RWPE1 (cell line): ENCODE data around the gene ZBTB48.
A peak's percentile ranks its signal among the peaks of the same experiment; 100 is the strongest.
"Not testable (repeated sequence)": the region's sequence is repeated elsewhere in the genome, so short reads cannot be mapped to it uniquely, and the experiment has no call there.

Experiments used
- CTCF ChIA-PET: fragments of 350-600 bp; sonication (Branson Sonifier 250); formaldehyde crosslinking; extraction: SDS; loops from one replicate; lab custom pipeline; 2021; lab: Yijun Ruan, JAX
- POLR2A ChIA-PET: fragments of 400-600 bp; formaldehyde crosslinking; extraction: SDS; loops from one replicate; lab custom pipeline; 2020; ENCODE audit warnings: antibody characterized with exemption; ENCODE audit not compliant: low non-redundant PET; lab: Yijun Ruan, JAX
- DNase-seq: peaks from one replicate; pipeline ENCODE4 v3.0.0; 2012; ENCODE audit warnings: low spot score
- H3K27ac ChIP-seq: fragments of 450-650 bp; 2 replicates; pipeline ENCODE4 v1.5.1; 2017
- TF ChIP-seq, protein P1 (sequence below): fragments of 450-650 bp; conservative IDR thresholded peaks from 2 replicates; pipeline ENCODE4 v1.5.1; 2017; ENCODE audit warnings: low read depth, mild to moderate bottlenecking

The ZBTB48 gene

DNA sequence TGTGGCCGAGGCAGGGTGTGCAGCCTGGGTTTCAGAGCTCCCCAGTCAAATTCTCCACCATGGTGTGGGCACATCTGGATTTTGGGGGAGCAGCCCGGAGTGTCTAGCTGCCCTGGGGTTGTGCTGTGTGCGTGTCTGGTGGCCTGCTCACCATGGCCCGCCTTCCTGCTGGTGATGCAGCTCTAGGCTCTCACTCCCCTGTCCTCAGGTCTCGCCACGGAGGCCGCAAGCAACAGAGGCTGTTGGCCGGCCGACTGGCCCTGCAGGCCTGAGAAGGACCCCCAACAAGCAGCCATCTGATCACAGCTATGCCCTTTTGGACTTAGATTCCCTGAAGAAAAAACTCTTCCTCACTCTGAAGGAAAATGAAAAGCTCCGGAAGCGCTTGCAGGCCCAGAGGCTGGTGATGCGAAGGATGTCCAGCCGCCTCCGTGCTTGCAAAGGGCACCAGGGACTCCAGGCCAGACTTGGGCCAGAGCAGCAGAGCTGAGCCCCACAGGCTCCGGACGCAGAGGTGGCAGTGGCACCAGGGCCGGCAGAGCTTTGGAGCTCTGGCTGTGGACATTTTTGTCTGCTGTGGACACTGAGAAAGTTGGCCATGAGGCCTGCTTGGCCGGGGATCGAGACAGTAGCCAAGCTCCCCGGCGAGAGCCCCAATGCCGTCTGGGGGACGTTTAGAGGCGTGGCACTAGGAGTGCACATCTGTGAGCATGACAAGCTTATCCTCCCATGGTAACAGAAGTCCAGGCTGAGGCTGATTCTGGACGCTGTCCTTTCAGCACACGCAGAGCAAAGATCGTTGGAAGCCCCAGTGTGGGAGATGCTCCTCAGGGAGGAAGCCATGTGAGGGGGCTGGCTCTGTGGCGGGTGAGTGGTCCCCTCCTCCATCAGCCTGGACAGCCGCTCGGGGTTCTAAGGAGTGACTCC lies 53.1 kb downstream of the ZBTB48 start:
- ChIA-PET CTCF (interaction anchor here (0.6 to 1.3 kb wide), 2 partner anchors 14 to 428 kb away, joined by 3 read pairs; no protein-coding TSS in a partner anchor), POLR2A (interaction anchor here (0.6 kb wide), 1 partner anchor 18 kb away, joined by 4 read pairs; no protein-coding TSS in a partner anchor)
- TF ChIP-seq, protein P1, sequence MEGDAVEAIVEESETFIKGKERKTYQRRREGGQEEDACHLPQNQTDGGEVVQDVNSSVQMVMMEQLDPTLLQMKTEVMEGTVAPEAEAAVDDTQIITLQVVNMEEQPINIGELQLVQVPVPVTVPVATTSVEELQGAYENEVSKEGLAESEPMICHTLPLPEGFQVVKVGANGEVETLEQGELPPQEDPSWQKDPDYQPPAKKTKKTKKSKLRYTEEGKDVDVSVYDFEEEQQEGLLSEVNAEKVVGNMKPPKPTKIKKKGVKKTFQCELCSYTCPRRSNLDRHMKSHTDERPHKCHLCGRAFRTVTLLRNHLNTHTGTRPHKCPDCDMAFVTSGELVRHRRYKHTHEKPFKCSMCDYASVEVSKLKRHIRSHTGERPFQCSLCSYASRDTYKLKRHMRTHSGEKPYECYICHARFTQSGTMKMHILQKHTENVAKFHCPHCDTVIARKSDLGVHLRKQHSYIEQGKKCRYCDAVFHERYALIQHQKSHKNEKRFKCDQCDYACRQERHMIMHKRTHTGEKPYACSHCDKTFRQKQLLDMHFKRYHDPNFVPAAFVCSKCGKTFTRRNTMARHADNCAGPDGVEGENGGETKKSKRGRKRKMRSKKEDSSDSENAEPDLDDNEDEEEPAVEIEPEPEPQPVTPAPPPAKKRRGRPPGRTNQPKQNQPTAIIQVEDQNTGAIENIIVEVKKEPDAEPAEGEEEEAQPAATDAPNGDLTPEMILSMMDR, result no peak
- no peak for DNase-seq
- peak overlapping the region; percentile 53 for H3K27ac ChIP-seq

DNA sequence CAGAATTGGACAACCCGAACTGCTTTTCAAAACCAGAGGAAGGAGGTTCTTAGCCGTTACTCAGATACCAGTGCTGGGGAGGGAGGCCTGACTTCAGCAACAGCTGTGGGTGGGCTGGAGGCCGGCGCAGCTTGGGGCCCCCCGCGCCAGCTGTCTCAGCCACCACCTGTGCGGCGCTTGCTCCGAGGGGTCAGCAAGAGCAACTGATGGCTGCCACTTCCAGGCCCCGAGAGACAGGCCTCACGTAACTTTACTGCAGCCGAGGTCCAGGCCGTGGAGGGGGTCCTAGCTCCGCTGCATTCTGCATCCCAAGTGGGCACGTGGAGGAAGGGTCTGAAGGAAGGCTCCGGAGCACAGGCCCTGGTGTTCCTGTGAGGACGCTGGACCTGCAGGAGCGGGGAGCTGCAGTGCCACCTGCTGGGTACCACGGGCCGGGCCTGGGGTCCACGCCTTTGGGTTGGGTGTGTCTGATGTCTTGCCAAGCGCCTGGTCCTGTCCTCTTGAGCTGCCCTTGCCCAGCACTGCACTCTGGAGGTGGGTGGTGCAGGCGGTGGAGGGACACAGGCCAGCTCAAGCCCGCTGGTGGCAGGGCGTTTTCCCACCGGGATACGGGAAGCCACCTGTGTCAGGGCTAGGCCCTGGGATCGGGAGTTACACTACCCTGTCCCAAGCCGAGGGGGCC lies 54.7 kb downstream of the ZBTB48 start:
- ChIA-PET POLR2A (no interaction called here), CTCF (interaction anchor here (0.6 to 1.1 kb wide), 8 partner anchors 9 to 350 kb away, joined by 3 to 5 read pairs (median 3); partner anchors contain the start of gene TNFRSF25)
- TF ChIP-seq, protein P1, result peak; percentile 54
- peak overlapping the region; percentile 53 for H3K27ac ChIP-seq
- DNase-seq, result peak; percentile 30

DNA sequence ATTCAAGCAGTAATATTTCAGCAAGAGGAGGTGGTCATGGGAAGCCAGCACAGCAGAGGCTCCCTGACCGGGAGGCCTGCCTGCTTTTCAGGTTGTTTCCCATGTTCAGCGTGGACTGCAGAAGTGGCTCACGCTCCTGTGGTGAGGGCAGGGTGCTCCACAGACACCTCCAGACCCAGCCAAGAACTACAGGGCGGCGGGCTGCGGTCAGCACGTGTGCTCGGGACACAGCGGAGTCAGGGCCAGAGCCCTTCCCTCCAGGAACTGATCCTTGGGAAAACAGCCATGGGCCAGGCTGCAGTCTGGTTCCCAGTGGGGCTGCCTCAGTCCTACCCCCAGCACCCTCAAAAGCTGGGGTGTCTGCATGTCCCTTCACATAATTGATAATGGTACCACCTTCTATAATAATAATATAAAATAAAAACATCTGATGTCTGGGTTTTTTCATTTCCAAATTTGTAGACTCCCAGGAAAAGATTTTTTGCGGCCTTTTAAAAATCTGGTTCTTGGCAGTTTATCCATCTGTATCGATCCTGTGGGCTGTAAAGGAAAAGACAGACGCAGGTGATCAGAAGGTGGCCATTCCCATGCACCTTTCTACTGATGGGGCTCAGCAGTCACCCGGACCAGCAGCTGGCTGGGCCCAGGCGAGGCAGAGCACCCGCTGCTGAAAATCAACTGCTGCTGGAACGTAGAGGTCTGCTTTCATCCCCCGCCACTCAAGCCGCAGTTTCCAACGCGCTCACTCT lies 55.5 kb downstream of the ZBTB48 start:
- TF ChIP-seq, protein P1, result no peak
- DNase-seq, result no peak
- H3K27ac ChIP-seq, result peak overlapping the region; percentile 53
- CTCF ChIA-PET, result interaction anchor here (0.6 to 1.1 kb wide), 5 partner anchors 10 to 289 kb away, joined by 3 to 5 read pairs (median 3); no protein-coding TSS in a partner anchor
- POLR2A ChIA-PET, result no interaction called here

DNA sequence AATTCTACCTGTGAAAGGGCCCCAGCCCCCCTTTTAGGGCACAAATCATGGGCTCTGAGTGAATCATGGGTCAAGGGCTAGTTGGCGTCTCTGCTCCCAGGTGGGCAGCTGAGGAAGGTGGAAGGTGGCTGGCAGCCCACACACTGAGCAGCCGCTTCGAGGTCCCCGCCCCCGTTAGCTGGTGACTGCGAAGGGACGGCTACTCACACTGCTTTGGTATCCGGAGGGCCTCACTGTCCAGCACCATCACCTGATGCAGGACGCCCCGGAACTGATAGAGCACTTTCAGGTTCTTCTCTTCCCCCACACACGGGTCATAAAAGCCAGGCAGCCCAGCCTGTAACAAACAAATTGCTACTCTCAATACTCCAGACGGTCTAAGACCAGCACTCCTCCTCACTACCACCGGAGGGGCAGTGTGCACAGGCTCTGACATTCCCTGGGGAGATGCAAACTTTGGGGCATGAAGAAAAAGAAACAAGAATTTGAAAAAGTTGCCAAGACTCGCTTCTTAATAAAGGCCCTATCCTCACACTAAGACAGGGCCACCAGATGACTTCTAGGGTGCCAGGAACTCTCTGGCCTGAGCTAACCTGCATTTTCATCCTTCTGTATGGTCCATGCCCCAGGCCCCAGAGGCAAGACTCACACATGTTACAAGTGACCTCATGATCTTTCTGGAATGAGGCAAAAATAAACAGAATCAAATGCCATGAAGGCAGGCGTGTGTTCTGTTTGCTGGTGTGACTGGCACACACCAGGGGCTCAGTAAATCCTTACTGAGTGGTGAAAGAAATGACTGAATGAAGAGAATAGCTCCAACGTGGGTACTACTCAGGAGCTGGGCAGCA lies 56.3 kb downstream of the ZBTB48 start:
- POLR2A ChIA-PET, result no interaction called here
- CTCF ChIA-PET, result no interaction called here

DNA sequence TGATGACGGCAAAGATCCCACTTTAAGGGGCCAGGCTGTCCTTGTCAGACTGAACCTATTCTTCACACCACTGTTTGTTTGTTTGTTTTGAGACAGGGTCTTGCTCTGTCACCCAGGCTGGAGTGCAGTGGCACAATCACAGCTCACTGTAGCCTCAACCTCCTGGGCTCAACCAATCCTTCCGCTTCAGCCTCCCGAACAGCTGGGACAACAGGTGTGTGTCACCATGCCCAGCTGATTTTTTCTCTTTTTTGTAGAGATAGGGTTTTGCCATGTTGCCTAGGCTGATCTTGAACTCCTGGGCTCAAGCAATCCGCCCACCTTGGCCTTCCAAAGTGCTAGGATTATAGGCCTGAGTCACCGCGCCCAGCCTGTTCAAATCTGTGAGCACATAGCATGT lies 57.0 kb downstream of the ZBTB48 start:
- POLR2A ChIA-PET, result interaction anchor here (0.5 kb wide), 1 partner anchor 25 kb away, joined by 6 read pairs; no protein-coding TSS in a partner anchor

More for the DNA sequence above, 56.3 kb downstream of the ZBTB48 start:
- H3K27ac ChIP-seq, result peak overlapping the region; percentile 53
- no peak for DNase-seq
- TF ChIP-seq, protein P1, result no peak

DNA sequence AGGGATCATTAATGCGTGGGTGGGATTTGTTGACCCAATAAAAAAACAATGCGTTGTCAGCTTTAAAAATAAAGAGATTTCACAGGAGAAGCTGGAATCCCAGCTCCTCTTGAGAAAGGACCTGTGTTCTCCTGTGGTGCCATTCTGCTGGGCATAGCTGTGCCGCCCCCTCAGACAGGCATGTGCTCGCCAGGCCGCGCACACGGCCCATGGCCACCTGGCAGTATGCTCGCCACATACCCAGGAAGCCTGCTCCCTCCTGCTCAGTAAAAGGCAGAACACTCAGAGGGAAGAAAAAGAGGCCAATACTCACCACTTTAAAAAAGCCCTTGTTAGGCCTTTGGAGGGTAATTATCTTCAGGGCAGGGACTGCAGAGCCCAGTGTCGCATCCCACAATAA lies 58.0 kb downstream of the ZBTB48 start:
- POLR2A ChIA-PET, result no interaction called here
- TF ChIP-seq, protein P1, result no peak
- peak overlapping the region; percentile 53 for H3K27ac ChIP-seq
- DNase-seq, result no peak
- CTCF ChIA-PET, result interaction anchor here (0.6 to 0.7 kb wide), 3 partner anchors 40 to 612 kb away, joined by 3 to 4 read pairs (median 3); no protein-coding TSS in a partner anchor

More for the DNA sequence above, 57.0 kb downstream of the ZBTB48 start:
- DNase-seq, CTCF ChIA-PET: not testable (repeated sequence)
- peak overlapping the region; percentile 53 for H3K27ac ChIP-seq
